Measurements from ENCODE around the gene DNAH9. TPM values are rescaled to one million over a fixed set of nuclear protein-coding genes. Genes with fewer than 3 reads are reported as not detected.

The DNAH9 gene
- polyA plus RNA-seq, 1 donor from 2014 or later, result 2.0 TPM

- no peaks in the 10 kb centered on the region for H3K79me2 ChIP-seq (replicated peaks; ENCODE audit: insufficient read depth, low read length)
- H3K4me3 ChIP-seq (ENCODE audit: low read length), result no peak overlapping the region
- H2AFZ ChIP-seq (ENCODE audit: low read depth, low read length), result no peak overlapping the region
- H3K9me3 ChIP-seq (ENCODE audit: low read length), result no peaks in the 10 kb centered on the region
- TF ChIP-seq REST (IDR thresholded peaks at IDR 0.05; ENCODE audit: borderline replicate concordance), result no peak
- no peak for TF ChIP-seq RAD21 (conservative IDR thresholded peaks at IDR 0.05)
- no peak for TF ChIP-seq EP300 (conservative IDR thresholded peaks at IDR 0.05; ENCODE audit: poor library complexity, severe bottlenecking)
- TF ChIP-seq CTCF (IDR thresholded peaks at IDR 0.05; ENCODE audit: poor library complexity, severe bottlenecking), result no peak
- TF ChIP-seq SMC3 (conservative IDR thresholded peaks at IDR 0.05; ENCODE audit: poor library complexity), result no peak
- no peak for TF ChIP-seq EZH2 (IDR thresholded peaks at IDR 0.05; ENCODE audit: borderline replicate concordance, insufficient read depth, low read length, poor library complexity, severe bottlenecking)
- TF ChIP-seq POLR2AphosphoS5 (IDR thresholded peaks at IDR 0.05), result no peak
- TF ChIP-seq TAF1 (IDR thresholded peaks at IDR 0.05; ENCODE audit: low read depth), result no peak
- TF ChIP-seq MXI1 (conservative IDR thresholded peaks at IDR 0.05; ENCODE audit: poor library complexity, severe bottlenecking), result no peak
- H4K20me1 ChIP-seq (ENCODE audit: insufficient read depth), result no peaks in the 10 kb centered on the region
- H3K4me2 ChIP-seq (ENCODE audit: low read length), result no peak overlapping the region
- no peaks in the 10 kb centered on the region for H3K36me3 ChIP-seq (ENCODE audit: insufficient read depth, low read length)
- no peak overlapping the region for H3K27ac ChIP-seq (ENCODE audit: low read length)
- no peaks in the 10 kb centered on the region for H3K9me2 ChIP-seq (ENCODE audit: insufficient read depth, low read length)
- H3K9ac ChIP-seq (ENCODE audit: low read length), result no peak overlapping the region
- no peaks in the 10 kb centered on the region for H3F3A ChIP-seq (ENCODE audit: insufficient read depth, low read length, poor library complexity, severe bottlenecking)
- H3K27me3 ChIP-seq (ENCODE audit: insufficient read depth, low read depth, low read length), result no peaks in the 10 kb centered on the region
Observed at GRCh38 chr17:11636771-11637170, 38.5 kb downstream of the DNAH9 start.

- H3K27me3 ChIP-seq (ENCODE audit: insufficient read depth, low read depth, low read length), result no peaks in the 10 kb centered on the region
- no peaks in the 10 kb centered on the region for H3K36me3 ChIP-seq (ENCODE audit: insufficient read depth, low read length)
- no peaks in the 10 kb centered on the region for H3K9me2 ChIP-seq (ENCODE audit: insufficient read depth, low read length)
- no peak overlapping the region for H2AFZ ChIP-seq (ENCODE audit: low read depth, low read length)
- no peaks in the 10 kb centered on the region for H4K20me1 ChIP-seq (ENCODE audit: insufficient read depth)
- no peak overlapping the region for H3K4me2 ChIP-seq (ENCODE audit: low read length)
- TF ChIP-seq CTCF (IDR thresholded peaks at IDR 0.05; ENCODE audit: poor library complexity, severe bottlenecking) (no peak), MXI1 (conservative IDR thresholded peaks at IDR 0.05; ENCODE audit: poor library complexity, severe bottlenecking) (no peak), REST (IDR thresholded peaks at IDR 0.05; ENCODE audit: borderline replicate concordance) (no peak), EP300 (conservative IDR thresholded peaks at IDR 0.05; ENCODE audit: poor library complexity, severe bottlenecking) (no peak), SMC3 (conservative IDR thresholded peaks at IDR 0.05; ENCODE audit: poor library complexity) (no peak), RAD21 (conservative IDR thresholded peaks at IDR 0.05) (no peak), POLR2AphosphoS5 (IDR thresholded peaks at IDR 0.05) (no peak)
- H3K4me3 ChIP-seq (ENCODE audit: low read length), result no peak overlapping the region
- no peaks in the 10 kb centered on the region for H3K9me3 ChIP-seq (ENCODE audit: low read length)
- no peak overlapping the region for H3K27ac ChIP-seq (ENCODE audit: low read length)
- no peak overlapping the region for H3K9ac ChIP-seq (ENCODE audit: low read length)
- H3F3A ChIP-seq (ENCODE audit: insufficient read depth, low read length, poor library complexity, severe bottlenecking), result no peaks in the 10 kb centered on the region
- no peaks in the 10 kb centered on the region for H3K79me2 ChIP-seq (replicated peaks; ENCODE audit: insufficient read depth, low read length)
Observed at GRCh38 chr17:11637796-11638195, 39.5 kb downstream of the DNAH9 start.

Data from neural cell (in vitro differentiated cells).